Vagina (tissue), 2 donors: ENCODE data around the gene ZNF428.

Source experiments
- POLR2A ChIP-seq, 2 donors: fragments of 450-650 bp; IDR thresholded peaks; one replicate each; pipeline ENCODE4 v1.6.1; 2017; ENCODE audit warnings: antibody characterized with exemption in 2 of 2, mild to moderate bottlenecking in 2 of 2, moderate library complexity in 2 of 2
- POLR2AphosphoS5 ChIP-seq, 2 donors: sonication (generic); formaldehyde crosslinking; IDR thresholded peaks; one replicate each; pipeline ENCODE4 v1.9.0; 2017; ENCODE audit warnings: antibody characterized with exemption in 2 of 2, mild to moderate bottlenecking in 2 of 2, low read depth in 1 of 2; ENCODE audit not compliant: insufficient read depth in 1 of 2
- TF ChIP-seq, protein P1 (sequence below), 3 experiments: fragments of 450-650 bp in 2 of 3; fragments of 200-600 bp in 1 of 3; sonication (generic) in 1 of 3; IDR thresholded peaks; one replicate each; pipeline ENCODE4 v1.5.1; 2017 to 2019; ENCODE audit warnings: antibody characterized with exemption in 3 of 3, mild to moderate bottlenecking in 2 of 3, moderate library complexity in 2 of 3

DNA sequence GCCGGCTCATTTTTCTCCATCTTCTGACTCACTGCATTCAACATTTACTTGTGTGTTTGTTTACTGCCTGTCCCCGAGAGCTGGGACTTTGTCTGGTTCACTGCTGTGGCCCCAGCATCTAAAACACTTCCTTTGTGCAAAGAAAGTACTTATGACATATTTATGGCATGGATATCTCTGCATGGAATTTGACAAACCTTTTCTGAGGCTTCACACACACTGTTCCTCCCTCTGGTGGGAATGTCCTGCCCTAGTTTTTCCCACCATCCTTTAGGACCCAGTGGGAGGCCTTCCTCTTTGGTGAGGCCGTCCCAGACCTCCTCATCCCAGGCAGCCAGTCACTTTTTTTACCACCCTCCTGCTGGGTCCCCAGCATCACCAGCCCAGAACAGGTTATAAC lies 8.9 kb downstream of the ZNF428 start:
- TF ChIP-seq POLR2A (IDR thresholded peaks at IDR 0.05): no peak
- TF ChIP-seq, protein P1, sequence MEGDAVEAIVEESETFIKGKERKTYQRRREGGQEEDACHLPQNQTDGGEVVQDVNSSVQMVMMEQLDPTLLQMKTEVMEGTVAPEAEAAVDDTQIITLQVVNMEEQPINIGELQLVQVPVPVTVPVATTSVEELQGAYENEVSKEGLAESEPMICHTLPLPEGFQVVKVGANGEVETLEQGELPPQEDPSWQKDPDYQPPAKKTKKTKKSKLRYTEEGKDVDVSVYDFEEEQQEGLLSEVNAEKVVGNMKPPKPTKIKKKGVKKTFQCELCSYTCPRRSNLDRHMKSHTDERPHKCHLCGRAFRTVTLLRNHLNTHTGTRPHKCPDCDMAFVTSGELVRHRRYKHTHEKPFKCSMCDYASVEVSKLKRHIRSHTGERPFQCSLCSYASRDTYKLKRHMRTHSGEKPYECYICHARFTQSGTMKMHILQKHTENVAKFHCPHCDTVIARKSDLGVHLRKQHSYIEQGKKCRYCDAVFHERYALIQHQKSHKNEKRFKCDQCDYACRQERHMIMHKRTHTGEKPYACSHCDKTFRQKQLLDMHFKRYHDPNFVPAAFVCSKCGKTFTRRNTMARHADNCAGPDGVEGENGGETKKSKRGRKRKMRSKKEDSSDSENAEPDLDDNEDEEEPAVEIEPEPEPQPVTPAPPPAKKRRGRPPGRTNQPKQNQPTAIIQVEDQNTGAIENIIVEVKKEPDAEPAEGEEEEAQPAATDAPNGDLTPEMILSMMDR (IDR thresholded peaks at IDR 0.05): no peak
- no peak for TF ChIP-seq POLR2AphosphoS5 (IDR thresholded peaks at IDR 0.05; ENCODE audit: insufficient read depth in 1 of 2, low read depth in 1 of 2)
